CD4-positive, alpha-beta T cell treated with Interleukin-6 at 100 ng/mL for 8 hours (primary cell): Measurements from ENCODE around the gene TRIM3.

Experiments used
- DNase-seq: peaks from one replicate; pipeline ENCODE4 v3.0.0-alpha.2; 2020; ENCODE audit warnings: mixed read lengths, low spot score

Gene TRIM3

GRCh38 chr11:6401464-6401863 is 72.3 kb downstream of the TRIM3 start:
- DNase-seq, result no peak

- no peak for DNase-seq
Measured at GRCh38 chr11:6400431-6401345, 73.1 kb downstream of the TRIM3 start.
